Stomach (tissue), 4 donors: Measurements from ENCODE around the gene CHRNG.

Experiments used
- CTCF ChIP-seq, 7 experiments: fragments of 450-650 bp in 4 of 7; fragments of 200-600 bp in 3 of 7; sonication (generic) in 3 of 7; IDR thresholded peaks; one replicate each; pipeline ENCODE4 v1.5.1; 2016 to 2019; ENCODE audit warnings: antibody characterized with exemption in 7 of 7, control low read depth in 2 of 7, mild to moderate bottlenecking in 1 of 7
- EP300 ChIP-seq: sonication (generic); formaldehyde crosslinking; IDR thresholded peaks from one replicate; pipeline ENCODE4 v1.6.1; 2017; ENCODE audit warnings: antibody characterized with exemption
- POLR2A ChIP-seq, 4 donors: fragments of 450-650 bp; IDR thresholded peaks; one replicate each; pipeline ENCODE4 v1.6.1; 2016; ENCODE audit warnings: antibody characterized with exemption in 4 of 4, control low read depth in 2 of 4, mild to moderate bottlenecking in 1 of 4, moderate library complexity in 1 of 4
- POLR2AphosphoS5 ChIP-seq, 3 donors: sonication (generic); formaldehyde crosslinking; IDR thresholded peaks; one replicate each; pipeline ENCODE4 v1.6.1; 2016; ENCODE audit warnings: antibody characterized with exemption in 3 of 3

GRCh38 chr2:232545511-232546375 is 6.3 kb downstream of the CHRNG start:
- TF ChIP-seq POLR2A (IDR thresholded peaks at IDR 0.05) (no peak), CTCF (IDR thresholded peaks at IDR 0.05) (no peak), POLR2AphosphoS5 (IDR thresholded peaks at IDR 0.05) (no peak), EP300 (no peak)
